ENCODE data around the gene TAGLN. TPM values are rescaled to one million over a fixed set of nuclear protein-coding genes. Genes with fewer than 3 reads are reported as not detected.

Gene TAGLN
- total RNA-seq, 4 donors from 2014 or later: 110 to 361 (median 254) TPM

GRCh38 chr11:117220999-117221774 lies 22.0 kb downstream of the TAGLN start:
- H3K4me1 ChIP-seq: peaks cover 0 to 73% (median 7%) of the 10 kb centered on the region in 4 donors
- TF ChIP-seq POLR2A (IDR thresholded peaks at IDR 0.05): no peak
- TF ChIP-seq CTCF (IDR thresholded peaks at IDR 0.05): no peak
- peaks cover 0 to 66% (median 0%) of the 10 kb centered on the region in 3 donors for H3K36me3 ChIP-seq
- H3K9me3 ChIP-seq: no peaks in the 10 kb centered on the region
- peak in 1 of 3 donors; percentile 36 for DNase-seq
- no peak overlapping the region for H3K4me3 ChIP-seq
- H3K27ac ChIP-seq: peak overlapping the region; percentile 49 to 86 (median 65)
- no peaks in the 10 kb centered on the region for H3K27me3 ChIP-seq

- no peak for TF ChIP-seq CTCF (IDR thresholded peaks at IDR 0.05)
- TF ChIP-seq POLR2A (IDR thresholded peaks at IDR 0.05): no peak
- Histone ChIP-seq H3K27me3 (no peaks in the 10 kb centered on the region), H3K9me3 (no peaks in the 10 kb centered on the region), H3K4me3 (no peak overlapping the region), H3K4me1 (peaks cover 0 to 75% (median 7%) of the 10 kb centered on the region in 4 donors), H3K27ac (peak overlapping the region; percentile 49 to 86 (median 65)), H3K36me3 (peaks cover 0 to 63% (median 0%) of the 10 kb centered on the region in 3 donors)
- DNase-seq: peak in 2 of 3 donors; percentile 55 to 58
Measured at GRCh38 chr11:117221775-117222517, 22.8 kb downstream of the TAGLN start.

GRCh38 chr11:117222991-117223740 lies 24.0 kb downstream of the TAGLN start:
- peaks cover 0 to 63% (median 0%) of the 10 kb centered on the region in 3 donors for H3K36me3 ChIP-seq
- TF ChIP-seq CTCF (IDR thresholded peaks at IDR 0.05) (no peak), POLR2A (IDR thresholded peaks at IDR 0.05) (no peak)
- H3K4me1 ChIP-seq: peaks cover 0 to 75% (median 7%) of the 10 kb centered on the region in 4 donors
- peak in 1 of 3 donors; percentile 34 for DNase-seq
- H3K27ac ChIP-seq: peak overlapping the region in 2 of 4 donors; percentile 85 to 86
- no peaks in the 10 kb centered on the region for H3K27me3 ChIP-seq
- no peak overlapping the region for H3K4me3 ChIP-seq
- no peaks in the 10 kb centered on the region for H3K9me3 ChIP-seq

- DNase-seq: peak in 1 of 3 donors; percentile 64
- Histone ChIP-seq H3K27ac (peak overlapping the region in 3 of 4 donors; percentile 39 to 85 (median 66)), H3K4me1 (peaks cover 0 to 71% (median 7%) of the 10 kb centered on the region in 4 donors), H3K4me3 (no peak overlapping the region), H3K36me3 (peaks cover 0 to 63% (median 0%) of the 10 kb centered on the region in 3 donors), H3K9me3 (no peaks in the 10 kb centered on the region), H3K27me3 (no peaks in the 10 kb centered on the region)
- TF ChIP-seq CTCF (IDR thresholded peaks at IDR 0.05) (no peak), POLR2A (IDR thresholded peaks at IDR 0.05) (no peak)
Measured at GRCh38 chr11:117223741-117224689, 24.8 kb downstream of the TAGLN start.
